Liver (tissue), 3 donors: ENCODE data around the gene TAF5L.

ENCODE experiments used
- EGR1 ChIP-seq, 2 donors: IDR thresholded peaks; 2 replicates each; pipeline ENCODE4 v1.6.1; 2016 to 2018; ENCODE audit warnings: antibody characterized with exemption in 2 of 2, low read depth in 2 of 2
- FOXA1 ChIP-seq: IDR thresholded peaks from 2 replicates; pipeline ENCODE4 v1.6.1; 2016; ENCODE audit warnings: antibody characterized with exemption
- TAF1 ChIP-seq: conservative IDR thresholded peaks from 2 replicates; pipeline ENCODE4 v1.6.1; 2016; ENCODE audit warnings: antibody characterized with exemption, mild to moderate bottlenecking
- YY1 ChIP-seq: IDR thresholded peaks from 2 replicates; pipeline ENCODE4 v1.6.1; 2016; ENCODE audit warnings: antibody characterized with exemption, mild to moderate bottlenecking
- TF ChIP-seq, protein P1 (sequence below): fragments of 150-350 bp; IDR thresholded peaks from 2 replicates; pipeline ENCODE4 v1.5.1; 2017; ENCODE audit warnings: improper control_type of control experiment, low read depth, low read length; ENCODE audit not compliant: missing input control
- donor health status: healthy.
- donor health status: healthy.

DNA sequence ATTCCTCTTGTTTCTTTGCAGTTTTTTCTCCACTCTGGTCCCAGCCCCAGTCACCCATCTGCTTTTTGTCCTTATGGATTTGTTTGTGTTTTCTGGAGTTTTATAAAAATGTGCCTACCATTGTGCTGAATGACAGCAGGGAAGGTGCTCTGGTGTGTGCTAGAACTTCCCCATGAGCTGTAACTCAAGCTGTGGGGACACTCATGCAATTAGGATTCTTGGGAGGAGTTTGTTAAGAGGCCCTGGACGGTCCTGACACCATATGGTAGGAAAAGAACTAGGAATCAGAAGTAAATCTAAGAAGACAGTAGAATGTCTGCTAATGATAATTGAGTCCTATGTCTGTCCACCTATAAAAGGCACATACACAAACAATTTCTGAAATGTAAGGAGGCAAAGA is 27.5 kb upstream of the TAF5L start:
- TF ChIP-seq YY1 = no peak
- TF ChIP-seq, protein P1, sequence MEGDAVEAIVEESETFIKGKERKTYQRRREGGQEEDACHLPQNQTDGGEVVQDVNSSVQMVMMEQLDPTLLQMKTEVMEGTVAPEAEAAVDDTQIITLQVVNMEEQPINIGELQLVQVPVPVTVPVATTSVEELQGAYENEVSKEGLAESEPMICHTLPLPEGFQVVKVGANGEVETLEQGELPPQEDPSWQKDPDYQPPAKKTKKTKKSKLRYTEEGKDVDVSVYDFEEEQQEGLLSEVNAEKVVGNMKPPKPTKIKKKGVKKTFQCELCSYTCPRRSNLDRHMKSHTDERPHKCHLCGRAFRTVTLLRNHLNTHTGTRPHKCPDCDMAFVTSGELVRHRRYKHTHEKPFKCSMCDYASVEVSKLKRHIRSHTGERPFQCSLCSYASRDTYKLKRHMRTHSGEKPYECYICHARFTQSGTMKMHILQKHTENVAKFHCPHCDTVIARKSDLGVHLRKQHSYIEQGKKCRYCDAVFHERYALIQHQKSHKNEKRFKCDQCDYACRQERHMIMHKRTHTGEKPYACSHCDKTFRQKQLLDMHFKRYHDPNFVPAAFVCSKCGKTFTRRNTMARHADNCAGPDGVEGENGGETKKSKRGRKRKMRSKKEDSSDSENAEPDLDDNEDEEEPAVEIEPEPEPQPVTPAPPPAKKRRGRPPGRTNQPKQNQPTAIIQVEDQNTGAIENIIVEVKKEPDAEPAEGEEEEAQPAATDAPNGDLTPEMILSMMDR = no peak
- TF ChIP-seq FOXA1 = no peak
- TF ChIP-seq EGR1 (IDR thresholded peaks at IDR 0.05; ENCODE audit: low read depth in 2 of 2) = no peak
- TF ChIP-seq TAF1 = no peak
